HG03066 (cell line): Measurements from ENCODE around the gene TRAF6.
A peak's percentile ranks its signal among the peaks of the same experiment; 100 is the strongest.
"Not testable (repeated sequence)": the region's sequence is repeated elsewhere in the genome, so short reads cannot be mapped to it uniquely, and the experiment has no call there.

Experiments used
- ATAC-seq: cut with Tn5 transposase; IDR thresholded peaks from one replicate; pipeline ENCODE4 v1.9.1; 2021; ENCODE audit warnings: low read depth; ENCODE audit not compliant: unreplicated experiment

TRAF6 gene

GRCh38 chr11:36509694-36510593 is at the start of gene TRAF6:
Gene TRAF6, minus strand, starts transcription at chr11:36510272. Its CDS starts 8,757 bp downstream, at chr11:36501515.
- peak; percentile 98 for ATAC-seq

- peak; percentile 91 for ATAC-seq
Observed at GRCh38 chr11:36558571-36559413, 48.7 kb upstream of the TRAF6 start.

GRCh38 chr11:36557991-36558390 is 47.9 kb upstream of the TRAF6 start:
- ATAC-seq = no peak

DNA sequence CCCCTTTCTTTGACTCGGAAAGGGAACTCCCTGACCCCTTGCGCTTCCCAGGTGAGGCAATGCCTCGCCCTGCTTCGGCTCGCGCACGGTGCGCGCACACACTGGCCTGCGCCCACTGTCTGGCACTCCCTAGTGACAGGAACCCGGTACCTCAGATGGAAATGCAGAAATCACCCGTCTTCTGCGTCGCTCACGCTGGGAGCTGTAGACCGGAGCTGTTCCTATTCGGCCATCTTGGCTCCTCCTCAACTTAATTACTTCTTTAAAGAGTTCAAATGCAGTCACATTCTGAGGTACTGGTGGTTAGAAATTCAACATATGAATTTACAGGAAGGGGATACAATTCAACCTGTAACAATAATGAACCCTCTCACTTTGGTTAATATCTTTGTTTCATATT is 47.3 kb upstream of the TRAF6 start:
- not testable (repeated sequence) for ATAC-seq

DNA sequence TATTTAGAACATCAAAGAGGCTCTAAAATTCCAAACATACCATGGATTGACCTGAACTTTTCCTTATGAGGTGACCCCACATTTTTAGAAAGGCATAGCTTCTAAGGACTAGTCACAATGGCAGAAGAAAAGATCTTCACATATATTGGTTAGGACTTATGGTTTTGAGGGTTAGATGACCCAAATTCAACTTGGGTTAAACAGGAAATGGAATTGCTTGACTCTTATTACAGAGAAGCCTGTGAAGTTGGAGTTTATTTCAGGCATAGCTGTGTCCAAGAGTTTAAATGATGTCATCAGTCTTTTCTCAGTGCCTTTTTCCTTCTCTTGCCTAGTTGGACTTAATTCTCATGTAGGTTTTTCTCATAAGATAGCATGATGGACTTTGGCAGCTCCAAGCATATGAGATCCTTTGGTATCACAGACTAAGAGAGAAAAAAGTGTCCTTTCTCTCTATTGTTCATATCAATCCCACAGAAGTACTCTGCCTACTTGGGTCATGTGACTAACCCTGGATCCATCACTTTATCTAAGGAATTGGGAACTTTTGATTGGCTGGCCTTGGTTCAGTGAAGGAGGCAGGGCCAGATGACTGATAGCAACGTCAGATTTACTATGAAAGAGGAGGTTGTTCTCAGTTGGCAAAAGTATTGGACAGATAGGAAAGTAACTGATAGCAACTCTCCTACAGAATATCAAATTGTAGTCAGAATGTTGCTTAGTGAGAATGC is 40.5 kb upstream of the TRAF6 start:
- ATAC-seq = no peak

GRCh38 chr11:36540998-36541397 is 30.9 kb upstream of the TRAF6 start:
- ATAC-seq = peak; percentile 98

- ATAC-seq = no peak
Observed at GRCh38 chr11:36534276-36534840, 24.3 kb upstream of the TRAF6 start.

DNA sequence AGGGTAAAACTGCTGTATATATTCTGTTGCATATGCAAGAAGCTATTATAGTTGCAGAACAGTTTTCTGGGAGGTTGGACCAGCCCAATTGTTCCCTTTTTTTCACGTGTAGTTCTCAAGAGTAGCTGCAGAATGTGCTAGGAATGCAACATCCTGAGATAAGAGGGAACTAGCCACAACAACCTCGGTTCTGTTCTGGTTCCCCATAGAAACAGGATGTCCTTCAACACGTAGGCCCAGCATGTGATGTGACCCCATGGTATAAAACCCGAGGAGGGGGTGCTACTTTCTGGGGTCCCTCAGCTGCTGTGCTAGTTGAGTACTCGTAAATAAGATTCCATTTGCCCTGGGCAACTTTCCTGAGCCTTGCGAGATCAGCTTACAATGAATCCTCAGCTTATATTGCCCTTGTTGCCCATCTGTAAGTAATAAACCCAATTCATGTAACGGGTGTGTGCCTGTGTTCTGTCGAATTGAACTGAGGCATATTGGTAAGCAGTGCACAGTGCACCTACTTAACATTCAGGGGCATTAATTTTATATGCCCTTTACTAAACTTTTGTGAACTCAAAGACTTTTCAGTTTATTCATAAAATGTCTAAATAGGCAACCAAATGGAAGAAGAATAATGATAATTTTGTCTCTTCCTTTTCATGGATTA is 23.0 kb upstream of the TRAF6 start:
- no peak for ATAC-seq

DNA sequence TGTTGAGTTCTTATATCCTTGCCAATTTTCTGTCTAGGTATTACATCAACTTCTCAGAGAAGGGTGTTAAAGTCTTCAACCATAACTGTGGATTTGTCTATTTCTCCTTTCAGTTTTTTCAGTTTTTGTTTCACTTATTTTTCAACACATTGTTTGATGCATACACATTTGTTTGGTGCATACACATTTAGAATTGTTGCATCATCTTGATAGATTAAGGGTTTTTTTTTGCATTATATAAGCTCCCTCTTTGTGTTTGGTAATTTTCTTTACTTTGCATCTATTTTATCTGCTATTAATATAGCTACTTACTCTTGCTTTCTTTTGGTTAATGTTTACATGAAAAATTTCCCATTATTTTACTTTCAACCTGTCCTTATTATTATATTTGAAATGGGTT is 20.8 kb upstream of the TRAF6 start:
- no peak for ATAC-seq

DNA sequence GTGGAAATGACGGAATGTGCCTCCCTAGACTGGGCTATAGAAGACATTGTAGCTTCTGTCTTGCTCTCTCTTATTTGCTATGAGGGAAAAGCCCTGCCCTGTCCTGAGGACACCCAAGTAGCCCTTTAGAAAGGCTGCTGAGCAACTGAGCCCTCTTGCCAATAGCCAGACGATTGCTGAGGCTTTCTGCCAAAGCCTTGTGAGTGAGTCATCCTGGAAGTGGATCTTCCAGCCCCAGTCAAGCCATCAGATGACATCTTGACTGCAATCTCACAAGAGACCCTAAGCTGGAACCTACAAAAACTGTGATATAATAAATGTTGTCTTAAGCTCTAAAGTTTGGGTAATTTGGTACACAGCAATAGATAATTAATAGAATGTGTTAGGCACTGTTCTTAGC is 3.9 kb upstream of the TRAF6 start:
- no peak for ATAC-seq

DNA sequence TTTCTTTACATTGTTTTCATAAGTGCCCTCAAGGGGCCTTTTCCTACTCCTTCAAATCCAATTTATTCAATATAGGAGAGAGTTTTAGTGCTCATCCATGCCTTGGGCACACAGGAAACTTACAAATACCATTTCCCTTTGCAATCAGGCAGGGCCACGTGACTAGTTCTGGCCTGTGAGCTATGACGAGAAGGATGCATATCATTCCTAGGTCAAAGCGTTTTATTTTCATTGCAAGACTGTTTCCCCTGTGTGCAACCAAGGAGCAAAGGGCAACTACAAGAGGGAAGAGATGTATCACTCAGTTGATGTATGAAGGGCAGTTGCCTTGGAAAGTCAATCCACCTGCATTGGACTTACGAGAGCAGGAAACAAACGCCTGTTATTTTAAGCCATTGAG is 1.9 kb upstream of the TRAF6 start:
- no peak for ATAC-seq

DNA sequence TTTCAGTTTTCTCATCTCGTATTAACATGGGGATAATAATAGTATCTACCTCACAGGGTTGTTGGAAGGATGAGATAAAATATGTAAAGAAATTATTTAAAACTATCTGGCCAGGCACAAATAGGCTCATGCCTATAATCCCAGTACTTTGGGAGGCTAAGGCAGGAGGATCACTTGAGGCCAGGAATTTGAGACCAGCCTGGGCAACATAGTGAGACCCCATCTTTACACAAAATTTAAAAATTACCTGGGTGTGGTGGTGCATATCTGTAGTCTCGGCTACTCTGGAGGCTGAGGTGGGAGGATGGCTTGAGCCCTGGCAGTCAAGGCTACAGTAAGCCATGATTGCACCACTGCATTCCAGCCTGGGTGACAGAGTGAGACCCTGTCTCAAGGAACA is 990 bp upstream of the TRAF6 start:
- not testable (repeated sequence) for ATAC-seq

DNA sequence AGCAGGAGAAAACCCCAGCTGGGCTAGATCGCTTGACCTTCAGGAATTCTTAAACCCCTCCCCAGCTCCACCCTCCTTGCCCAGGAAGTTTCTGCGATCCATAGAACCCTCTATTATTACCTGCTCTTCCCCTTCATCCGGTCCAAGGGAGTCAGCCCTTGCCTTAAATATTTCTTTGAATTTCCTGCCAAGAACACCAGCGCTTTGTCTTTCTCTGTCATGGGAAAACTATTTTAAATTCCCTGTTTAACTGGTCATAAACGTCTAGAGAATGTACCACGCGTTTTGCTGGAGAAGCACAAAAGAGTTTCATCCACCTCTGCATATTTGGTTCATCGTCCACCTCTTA is 496 bp upstream of the TRAF6 start:
- ATAC-seq = no peak

- ATAC-seq = peak; percentile 23
Observed at GRCh38 chr11:36509201-36509639, 852 bp downstream of the TRAF6 start.

- ATAC-seq = no peak
Observed at GRCh38 chr11:36508743-36509142, 1.3 kb downstream of the TRAF6 start.

GRCh38 chr11:36507824-36508489 is 2.1 kb downstream of the TRAF6 start:
- ATAC-seq = no peak

GRCh38 chr11:36501236-36501635 is 8.8 kb downstream of the TRAF6 start:
- ATAC-seq = no peak

DNA sequence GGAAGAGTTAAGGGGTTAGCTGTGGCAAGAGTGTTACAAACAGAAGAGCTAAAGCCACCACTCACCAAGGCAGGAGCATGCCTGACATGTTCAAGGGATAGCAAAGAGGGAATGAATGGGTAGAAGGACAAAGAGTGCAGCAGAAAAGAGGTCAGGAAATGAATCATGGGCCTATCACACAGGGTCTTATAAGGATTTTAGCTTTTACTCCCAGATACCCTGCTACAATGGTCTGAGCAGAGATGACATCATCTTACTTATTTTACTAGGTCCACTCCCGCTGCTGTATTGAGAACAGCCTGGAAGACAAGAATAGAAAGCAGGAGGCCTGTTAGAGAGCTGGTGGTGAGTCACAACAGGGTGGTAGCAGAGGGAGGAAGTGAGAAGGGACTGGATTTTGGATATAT is 9.8 kb downstream of the TRAF6 start:
- peak; percentile 95 for ATAC-seq

DNA sequence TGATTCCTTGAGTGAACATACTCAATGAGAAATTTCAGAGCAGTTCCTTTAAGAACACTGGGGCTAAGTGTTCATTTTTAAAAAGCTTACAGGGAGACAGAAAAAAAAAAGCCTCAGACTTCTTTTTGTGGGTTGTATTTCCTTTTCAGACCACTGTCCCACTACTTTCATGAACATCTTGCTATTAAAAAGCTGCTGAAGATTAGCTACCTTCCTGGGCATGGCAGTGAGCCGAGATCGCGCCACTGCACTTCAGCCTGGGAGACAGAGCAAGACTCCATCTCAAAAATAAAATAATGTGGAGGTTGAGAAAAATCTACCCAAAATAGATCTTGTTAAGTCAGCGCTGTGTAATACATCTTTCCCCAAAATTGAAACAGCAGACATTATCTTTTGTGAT is 10.8 kb downstream of the TRAF6 start:
- ATAC-seq = no peak

DNA sequence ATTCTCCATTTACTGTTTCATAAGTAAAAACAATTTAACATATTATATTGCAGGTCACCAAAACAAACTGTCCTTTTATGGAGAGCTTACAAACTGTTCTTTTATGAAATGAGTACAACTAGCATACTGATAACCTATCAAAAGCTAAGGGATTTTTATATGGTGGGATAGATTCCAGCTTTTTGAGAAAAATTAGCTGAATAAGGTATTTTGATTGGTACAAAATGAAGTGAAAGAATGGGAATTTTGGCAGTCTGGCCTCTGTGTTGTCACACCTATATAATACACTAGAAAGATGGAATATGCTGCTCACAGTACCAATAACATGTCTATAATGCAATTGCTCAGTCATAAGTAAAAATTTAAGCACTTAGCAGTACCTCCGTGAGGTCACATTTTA is 11.4 kb downstream of the TRAF6 start:
- no peak for ATAC-seq
